IMR-90 (cell line): ENCODE data around the gene RNF224. TPM values are rescaled to one million over a fixed set of nuclear protein-coding genes. Genes with fewer than 3 reads are reported as not detected.

Source experiments
- ATAC-seq: fragments of 200-7000 bp; cut with Tn5 transposase; 2 replicates; pipeline ENCODE4 v1.9.1; 2020; ENCODE audit warnings: low read depth, mild to moderate bottlenecking, moderate library complexity
- BruUV-seq: library from RNA; stranded (reverse); fragments of 400-500 nt; replicated peaks from 2 replicates; lab custom pipeline; 2021; lab: Mats Ljungman, UMichigan
- CTCF ChIA-PET: fragments of 300-600 bp; formaldehyde crosslinking; extraction: SDS; loops from one replicate; lab custom pipeline; 2021; ENCODE audit warnings: antibody characterized with exemption; lab: Yijun Ruan, JAX
- POLR2A ChIA-PET: fragments of 300-600 bp; sonication (Branson Sonifier 250); formaldehyde crosslinking; loops from one replicate; lab custom pipeline; 2022; ENCODE audit warnings: antibody characterized with exemption; ENCODE audit not compliant: unreplicated experiment; lab: Charles Lee
- DNase-seq: peaks from one replicate; pipeline ENCODE4 v3.0.0; 2013
- H2AFZ ChIP-seq: replicated peaks from 2 replicates; pipeline ENCODE3; 2013; ENCODE audit warnings: low read length, mild to moderate bottlenecking; ENCODE audit not compliant: poor library complexity
- H2AK5ac ChIP-seq: 2 replicates; pipeline ENCODE4 v1.6.1; 2013; ENCODE audit warnings: low read depth, low read length, inconsistent platforms
- H2AK9ac ChIP-seq: replicated peaks from 2 replicates; pipeline ENCODE3; 2013; ENCODE audit warnings: mild to moderate bottlenecking, low read depth, low read length, moderate library complexity; ENCODE audit not compliant: poor library complexity
- H2BK120ac ChIP-seq: 2 replicates; pipeline ENCODE4 v1.6.1; 2013; ENCODE audit warnings: low read depth, low read length, inconsistent platforms
- H2BK15ac ChIP-seq: 3 replicates; pipeline ENCODE4 v1.6.1; 2013; ENCODE audit warnings: low read depth, low read length, inconsistent platforms
- H2BK20ac ChIP-seq: 2 replicates; pipeline ENCODE4 v1.6.1; 2013; ENCODE audit warnings: low read depth, mild to moderate bottlenecking, inconsistent platforms, low read length, moderate library complexity
- H2BK5ac ChIP-seq: 2 replicates; pipeline ENCODE4 v1.6.1; 2013; ENCODE audit warnings: mild to moderate bottlenecking, low read depth, low read length, inconsistent platforms; ENCODE audit not compliant: poor library complexity, severe bottlenecking
- H3K14ac ChIP-seq: replicated peaks from 2 replicates; pipeline ENCODE4 v1.6.1; 2013; ENCODE audit warnings: low read depth, low read length, inconsistent platforms
- H3K18ac ChIP-seq: 2 replicates; pipeline ENCODE4 v1.6.1; 2013; ENCODE audit warnings: low read depth, low read length, control low read depth
- H3K23ac ChIP-seq: 2 replicates; pipeline ENCODE4 v1.6.1; 2013; ENCODE audit warnings: low read depth, low read length, inconsistent platforms
- H3K27ac ChIP-seq: 2 replicates; pipeline ENCODE4 v1.5.1; 2013; ENCODE audit warnings: mild to moderate bottlenecking, control low read depth, low read length; ENCODE audit not compliant: insufficient read depth
- H3K27me3 ChIP-seq: 2 replicates; pipeline ENCODE4 v1.6.1; 2013; ENCODE audit warnings: low read length; ENCODE audit not compliant: control insufficient read depth, insufficient read depth
- H3K36me3 ChIP-seq: 2 replicates; pipeline ENCODE4 v1.6.1; 2013; ENCODE audit warnings: low read length, mixed read lengths; ENCODE audit not compliant: control insufficient read depth, insufficient read depth
- H3K4ac ChIP-seq: 2 replicates; pipeline ENCODE4 v1.6.1; 2013; ENCODE audit warnings: low read depth, low read length, inconsistent platforms
- H3K4me1 ChIP-seq: 2 replicates; pipeline ENCODE4 v1.6.1; 2013; ENCODE audit warnings: low read length, mixed read lengths; ENCODE audit not compliant: control insufficient read depth, insufficient read depth
- H3K4me2 ChIP-seq: 2 replicates; pipeline ENCODE4 v1.6.1; 2013; ENCODE audit warnings: low read depth, mild to moderate bottlenecking, control low read depth, low read length, moderate library complexity
- H3K4me3 ChIP-seq: 2 replicates; pipeline ENCODE4 v1.5.1; 2013; ENCODE audit warnings: low read depth, mild to moderate bottlenecking, control low read depth, low read length, moderate library complexity; ENCODE audit not compliant: insufficient read depth
- H3K56ac ChIP-seq: 2 replicates; pipeline ENCODE4 v1.6.1; 2013; ENCODE audit warnings: low read length, inconsistent platforms; ENCODE audit not compliant: insufficient read depth; ENCODE audit errors: extremely low read depth
- H3K79me1 ChIP-seq, 2 experiments: 2 replicates each; pipeline ENCODE4 v1.6.1; 2013; ENCODE audit warnings: low read length in 2 of 2, inconsistent platforms in 1 of 2, low read depth in 1 of 2
- H3K9ac ChIP-seq: 2 replicates; pipeline ENCODE4 v1.6.1; 2013; ENCODE audit warnings: low read depth, low read length, control low read depth
- H3K9me1 ChIP-seq: 2 replicates; pipeline ENCODE4 v1.6.1; 2013; ENCODE audit warnings: low read length, inconsistent platforms; ENCODE audit not compliant: insufficient read depth
- H3K9me3 ChIP-seq: 2 replicates; pipeline ENCODE4 v1.6.1; 2013; ENCODE audit warnings: low read length; ENCODE audit not compliant: control insufficient read depth, insufficient read depth
- H4K20me1 ChIP-seq: 2 replicates; pipeline ENCODE4 v1.6.1; 2013; ENCODE audit warnings: low read length, inconsistent platforms; ENCODE audit not compliant: insufficient read depth
- H4K5ac ChIP-seq: 2 replicates; pipeline ENCODE4 v1.6.1; 2013; ENCODE audit warnings: mild to moderate bottlenecking, low read depth, low read length, control low read depth
- H4K8ac ChIP-seq, 2 experiments: 2 replicates each; pipeline ENCODE4 v1.6.1; 2013; ENCODE audit warnings: low read depth in 2 of 2, low read length in 2 of 2, control low read depth in 1 of 2, inconsistent platforms in 1 of 2
- H4K91ac ChIP-seq: 2 replicates; pipeline ENCODE4 v1.6.1; 2013; ENCODE audit warnings: low read depth, low read length, inconsistent platforms; ENCODE audit not compliant: insufficient read depth
- BHLHE40 ChIP-seq: fragments of 150-350 bp; IDR thresholded peaks from 2 replicates; pipeline ENCODE4 v1.6.1; 2016; ENCODE audit warnings: mild to moderate bottlenecking, low read depth, low read length
- CEBPB ChIP-seq: IDR thresholded peaks from 2 replicates; pipeline ENCODE4 v1.6.1; 2012; ENCODE audit warnings: low read depth, low read length, improper control_type of control experiment
- CHD1 ChIP-seq: IDR thresholded peaks from 2 replicates; pipeline ENCODE4 v1.6.1; 2012; ENCODE audit warnings: low read depth, low read length, improper control_type of control experiment
- FOS ChIP-seq: fragments of 150-350 bp; IDR thresholded peaks from 2 replicates; pipeline ENCODE4 v1.6.1; 2016; ENCODE audit warnings: low read depth, low read length
- MAFK ChIP-seq: IDR thresholded peaks from 2 replicates; pipeline ENCODE4 v1.6.1; 2012; ENCODE audit warnings: low read depth, low read length, improper control_type of control experiment
- MAZ ChIP-seq: IDR thresholded peaks from 2 replicates; pipeline ENCODE4 v1.6.1; 2012; ENCODE audit warnings: low read depth, mild to moderate bottlenecking, low read length, improper control_type of control experiment, moderate library complexity, borderline replicate concordance
- MXI1 ChIP-seq: IDR thresholded peaks from 2 replicates; pipeline ENCODE4 v1.6.1; 2012; ENCODE audit warnings: low read depth, mild to moderate bottlenecking, low read length, moderate library complexity, borderline replicate concordance
- NFE2L2 ChIP-seq: fragments of 150-350 bp; IDR thresholded peaks from 2 replicates; pipeline ENCODE4 v1.6.1; 2016; ENCODE audit warnings: low read depth, mild to moderate bottlenecking, low read length
- POLR2A ChIP-seq: IDR thresholded peaks from 2 replicates; pipeline ENCODE4 v1.6.1; 2012; ENCODE audit warnings: mild to moderate bottlenecking, low read depth, low read length
- RAD21 ChIP-seq: IDR thresholded peaks from 2 replicates; pipeline ENCODE4 v1.6.1; 2012; ENCODE audit warnings: low read length, improper control_type of control experiment
- RCOR1 ChIP-seq: IDR thresholded peaks from 2 replicates; pipeline ENCODE4 v1.6.1; 2012; ENCODE audit warnings: mild to moderate bottlenecking, low read length, improper control_type of control experiment; ENCODE audit not compliant: insufficient replicate concordance
- SMC3 ChIP-seq: fragments of 150-350 bp; IDR thresholded peaks from 2 replicates; pipeline ENCODE4 v1.6.1; 2016; ENCODE audit warnings: low read depth, mild to moderate bottlenecking, antibody characterized with exemption, low read length, moderate library complexity
- USF2 ChIP-seq: fragments of 150-350 bp; IDR thresholded peaks from 2 replicates; pipeline ENCODE4 v1.6.1; 2017; ENCODE audit warnings: mild to moderate bottlenecking, antibody characterized with exemption, low read length, low read depth
- WGBS, 2 experiments: methylation state at CpG; one replicate each; pipeline versions ENCODE4 v1.1.5 to v1.1.7; 2013; ENCODE audit warnings: missing lambda C conversion rate in 2 of 2; ENCODE audit not compliant: insufficient read length in 1 of 2; ENCODE audit errors: extremely low coverage in 2 of 2; 5-methylcytosine and 5-hydroxymethylcytosine counted together
- dilution Hi-C: fragments of 300-500 bp; cut with HindIII; formaldehyde crosslinking; loops from one replicate; pipeline ENCODE4 v1.14.3; 2018; ENCODE audit warnings: low sequenced_read_pairs; ENCODE audit not compliant: unreplicated experiment
- in situ Hi-C: fragments of 300-500 bp; cut with MboI; formaldehyde crosslinking; loops from 3 replicates; pipeline ENCODE4 v1.14.3; 2019; ENCODE audit warnings: low sequenced_read_pairs, inconsistent platforms, mixed read lengths
- intact Hi-C: fragments of 100-400 bp; cut with micrococcal nuclease; formaldehyde crosslinking; loops from 2 replicates; pipeline ENCODE4 v1.10.0; 2022
- polyA plus RNA-seq, 3 experiments: library from polyadenylated mRNA; depleted of rRNA; stranded (reverse); fragments of >200 nt; gene quantifications; 2 replicates each; pipeline ENCODE4 v1.2.3, GENCODE V29; 2012; ENCODE audit warnings: low replicate concordance in 1 of 3
- total RNA-seq: library from RNA; depleted of rRNA; stranded (reverse); fragments of >200 nt; gene quantifications from 2 replicates; pipeline ENCODE4 v1.2.3, GENCODE V29; 2012
- TF ChIP-seq, protein P1 (sequence below): conservative IDR thresholded peaks from 2 replicates; pipeline ENCODE4 v1.5.1; 2012; ENCODE audit warnings: mild to moderate bottlenecking, low read depth, low read length, improper control_type of control experiment

The RNF224 gene
- total and polyA plus RNA-seq, 2 of the 4 experiments (the other 2 are of a cell fraction): not detected

- peak within 1 kb of the TSS; percentile 15; the same call in 1 of the 2 replicates for H3K27ac ChIP-seq
- BruUV-seq: no TSS peak
- no peak for ATAC-seq
- peak within 1 kb of the TSS; percentile 74; the same call in 1 of the 2 replicates for H2AK5ac ChIP-seq
- no peak within 1 kb of the TSS; the same call in 1 of the 2 replicates for H4K91ac ChIP-seq
- H3K14ac ChIP-seq: no peak within 1 kb of the TSS; the same call in 1 of the 2 replicates
- no peaks in the 10 kb centered on the region for H4K20me1 ChIP-seq
- peak within 1 kb of the TSS; percentile 90 for H2AFZ ChIP-seq
- H2AK9ac ChIP-seq: peak within 1 kb of the TSS; percentile 86
- no peak within 1 kb of the TSS for H2BK15ac ChIP-seq
- no peak within 1 kb of the TSS for H2BK5ac ChIP-seq
- H3K23ac ChIP-seq: no peak within 1 kb of the TSS; the same call in 1 of the 2 replicates
- no peaks in the 10 kb centered on the region for H3K9me3 ChIP-seq
- intact Hi-C loops: no loop called here
- no peak within 1 kb of the TSS for H2BK20ac ChIP-seq
- no peak within 1 kb of the TSS for H3K18ac ChIP-seq
- ChIA-PET CTCF (no interaction called here), POLR2A (interaction anchor here (1.1 kb wide), 2 partner anchors 16 to 18 kb away, joined by 3 to 6 read pairs; no protein-coding TSS in a partner anchor)
- H3K4me2 ChIP-seq: peak within 1 kb of the TSS; percentile 76
- H4K5ac ChIP-seq: peak within 1 kb of the TSS; percentile 53
- peaks cover 0 to 4% of the 10 kb centered on the region in 2 experiments; a peak in 1 of 4 replicates for H3K79me1 ChIP-seq
- in situ Hi-C loops: no loop called here
- dilution Hi-C loops: no loop called here
- H3K4me3 ChIP-seq: peak within 1 kb of the TSS; percentile 33
- no peak within 1 kb of the TSS for H3K56ac ChIP-seq
- peak within 1 kb of the TSS; percentile 56 for H3K4ac ChIP-seq
- no peak within 1 kb of the TSS for H3K9ac ChIP-seq
- peak within 1 kb of the TSS; percentile 14 to 65; a peak in 3 of 4 replicates for H4K8ac ChIP-seq
- 17% methylated on average over 37 of the region's 88 CpGs; no CpG with 5 or more reads in 1 of the 2 experiments for WGBS, 2 experiments
- no peaks in the 10 kb centered on the region for H3K36me3 ChIP-seq
- DNase-seq: no peak
- H3K4me1 ChIP-seq: peaks cover 19% of the 10 kb centered on the region
- no peak within 1 kb of the TSS for H2BK120ac ChIP-seq
- no peaks in the 10 kb centered on the region for H3K27me3 ChIP-seq
- H3K9me1 ChIP-seq: peaks cover 3% of the 10 kb centered on the region; the same call in 1 of the 2 replicates
- TF ChIP-seq CEBPB (no peak), POLR2A (no peak), MXI1 (no peak), MAFK (no peak), FOS (no peak), MAZ (no peak), SMC3 (no peak), RAD21 (no peak), RCOR1 (no peak), NFE2L2 (no peak), CHD1 (no peak), USF2 (no peak), BHLHE40 (no peak)
- TF ChIP-seq, protein P1, sequence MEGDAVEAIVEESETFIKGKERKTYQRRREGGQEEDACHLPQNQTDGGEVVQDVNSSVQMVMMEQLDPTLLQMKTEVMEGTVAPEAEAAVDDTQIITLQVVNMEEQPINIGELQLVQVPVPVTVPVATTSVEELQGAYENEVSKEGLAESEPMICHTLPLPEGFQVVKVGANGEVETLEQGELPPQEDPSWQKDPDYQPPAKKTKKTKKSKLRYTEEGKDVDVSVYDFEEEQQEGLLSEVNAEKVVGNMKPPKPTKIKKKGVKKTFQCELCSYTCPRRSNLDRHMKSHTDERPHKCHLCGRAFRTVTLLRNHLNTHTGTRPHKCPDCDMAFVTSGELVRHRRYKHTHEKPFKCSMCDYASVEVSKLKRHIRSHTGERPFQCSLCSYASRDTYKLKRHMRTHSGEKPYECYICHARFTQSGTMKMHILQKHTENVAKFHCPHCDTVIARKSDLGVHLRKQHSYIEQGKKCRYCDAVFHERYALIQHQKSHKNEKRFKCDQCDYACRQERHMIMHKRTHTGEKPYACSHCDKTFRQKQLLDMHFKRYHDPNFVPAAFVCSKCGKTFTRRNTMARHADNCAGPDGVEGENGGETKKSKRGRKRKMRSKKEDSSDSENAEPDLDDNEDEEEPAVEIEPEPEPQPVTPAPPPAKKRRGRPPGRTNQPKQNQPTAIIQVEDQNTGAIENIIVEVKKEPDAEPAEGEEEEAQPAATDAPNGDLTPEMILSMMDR: no peak
Observed at GRCh38 chr9:137222190-137223077, 4.9 kb upstream of the RNF224 start, which contains the start of gene RNF208. Gene RNF208, minus strand, starts transcription at chr9:137222240. Its CDS starts 1,028 bp downstream, at chr9:137221212.
